ENCODE data around the gene CDYL2. TPM values are rescaled to one million over a fixed set of nuclear protein-coding genes. Genes with fewer than 3 reads are reported as not detected.

Gene CDYL2
- total RNA-seq, 1 donor from 2014 or later: 2.9 TPM

- intact Hi-C loops (cut with DNase I): no loop called here
- ATAC-seq (ENCODE audit: poor library complexity) (no peak), DNase-seq (no peak)
These were observed 83.5 kb downstream of the CDYL2 start for GRCh38 chr16:80720804-80721371.

GRCh38 chr16:80719573-80719972 lies 84.8 kb downstream of the CDYL2 start:
- intact Hi-C loops (cut with DNase I): no loop called here
- DNase-seq (no peak), ATAC-seq (ENCODE audit: poor library complexity) (no peak)

GRCh38 chr16:80718480-80719220 lies 85.7 kb downstream of the CDYL2 start:
- DNase-seq: no peak
- no peak for ATAC-seq (ENCODE audit: poor library complexity)
- intact Hi-C loops (cut with DNase I): no loop called here

GRCh38 chr16:80717611-80718010 lies 86.8 kb downstream of the CDYL2 start:
- intact Hi-C loops (cut with DNase I): no loop called here
- no peak for ATAC-seq (ENCODE audit: poor library complexity)
- DNase-seq: no peak

GRCh38 chr16:80716564-80717139 lies 87.7 kb downstream of the CDYL2 start:
- ATAC-seq (ENCODE audit: poor library complexity) (no peak), DNase-seq (no peak)
- intact Hi-C loops (cut with DNase I): no loop called here

- no peak for ATAC-seq (ENCODE audit: poor library complexity)
- intact Hi-C loops (cut with DNase I): no loop called here
- no peak for DNase-seq
These were observed 93.0 kb downstream of the CDYL2 start for GRCh38 chr16:80711406-80711805.

GRCh38 chr16:80710918-80711317 lies 93.5 kb downstream of the CDYL2 start:
- ATAC-seq (ENCODE audit: poor library complexity): no peak
- intact Hi-C loops (cut with DNase I): no loop called here
- no peak for DNase-seq

GRCh38 chr16:80708823-80709222 lies 95.6 kb downstream of the CDYL2 start:
- ATAC-seq (ENCODE audit: poor library complexity) (no peak), DNase-seq (no peak)
- intact Hi-C loops (cut with DNase I): no loop called here

- DNase-seq: no peak
- intact Hi-C loops (cut with DNase I): no loop called here
- no peak for ATAC-seq (ENCODE audit: poor library complexity)
These were observed 96.7 kb downstream of the CDYL2 start for GRCh38 chr16:80707686-80708085.

GRCh38 chr16:80705596-80705995 lies 98.8 kb downstream of the CDYL2 start:
- intact Hi-C loops (cut with DNase I): no loop called here
- ATAC-seq (ENCODE audit: poor library complexity) (no peak), DNase-seq (no peak)

- ATAC-seq (ENCODE audit: poor library complexity) (no peak), DNase-seq (no peak)
- intact Hi-C loops (cut with DNase I): no loop called here
These were observed 99.5 kb downstream of the CDYL2 start for GRCh38 chr16:80704751-80705505.

- intact Hi-C loops (cut with DNase I): no loop called here
- DNase-seq (no peak), ATAC-seq (ENCODE audit: poor library complexity) (no peak)
These were observed 101.0 kb downstream of the CDYL2 start for GRCh38 chr16:80703131-80704071.

- DNase-seq (no peak), ATAC-seq (ENCODE audit: poor library complexity) (no peak)
- intact Hi-C loops (cut with DNase I): no loop called here
These were observed 101.7 kb downstream of the CDYL2 start for GRCh38 chr16:80702696-80703095.

GRCh38 chr16:80700558-80700957 lies 103.8 kb downstream of the CDYL2 start:
- no peak for ATAC-seq (ENCODE audit: poor library complexity)
- no peak for DNase-seq
- intact Hi-C loops (cut with DNase I): no loop called here

GRCh38 chr16:80695020-80695419 lies 109.4 kb downstream of the CDYL2 start:
- no peak for ATAC-seq (ENCODE audit: poor library complexity)
- DNase-seq: no peak
- intact Hi-C loops (cut with DNase I): no loop called here

- no peak for ATAC-seq (ENCODE audit: poor library complexity)
- intact Hi-C loops (cut with DNase I): no loop called here
- no peak for DNase-seq
These were observed 110.8 kb downstream of the CDYL2 start for GRCh38 chr16:80693553-80693952.

GRCh38 chr16:80692270-80692669 lies 112.1 kb downstream of the CDYL2 start:
- intact Hi-C loops (cut with DNase I): no loop called here

GRCh38 chr16:80691111-80691741 lies 113.2 kb downstream of the CDYL2 start:
- intact Hi-C loops (cut with DNase I): no loop called here
- DNase-seq: no peak
- ATAC-seq (ENCODE audit: poor library complexity): no peak

More at GRCh38 chr16:80692270-80692669, 112.1 kb downstream of the CDYL2 start:
- ATAC-seq (ENCODE audit: poor library complexity): no peak
- no peak for DNase-seq
